BJ (cell line): ENCODE results near the gene BID. TPM values are rescaled to one million over a fixed set of nuclear protein-coding genes. Genes with fewer than 3 reads are reported as not detected.
"Not testable (repeated sequence)": the region's sequence is repeated elsewhere in the genome, so short reads cannot be mapped to it uniquely, and the experiment has no call there.

Experiments
- CTCF ChIA-PET: fragments of 350-600 bp; formaldehyde crosslinking; extraction: SDS; loops from one replicate; lab custom pipeline; 2021; ENCODE audit warnings: antibody characterized with exemption, inconsistent platforms; lab: Yijun Ruan, JAX
- POLR2A ChIA-PET: fragments of 300-600 bp; sonication (Branson Sonifier 250); formaldehyde crosslinking; extraction: SDS; loops from one replicate; lab custom pipeline; 2021; ENCODE audit warnings: antibody characterized with exemption; lab: Charles Lee
- DNase-seq: peaks from one replicate; pipeline ENCODE4 v3.0.0-alpha.2; 2011; ENCODE audit warnings: low read depth
- H3K27me3 ChIP-seq: 2 replicates; pipeline ENCODE4 v1.6.0; 2011; ENCODE audit warnings: low read length; ENCODE audit not compliant: control insufficient read depth, insufficient read depth
- H3K36me3 ChIP-seq: 2 replicates; pipeline ENCODE4 v1.5.1; 2011; ENCODE audit warnings: low read length; ENCODE audit not compliant: control insufficient read depth, insufficient read depth
- H3K4me3 ChIP-seq: 2 replicates; pipeline ENCODE4 v1.5.1; 2011; ENCODE audit warnings: low read depth, mild to moderate bottlenecking, control low read depth, low read length
- CTCF ChIP-seq: IDR thresholded peaks from 2 replicates; pipeline ENCODE4 v1.5.1; 2011; ENCODE audit warnings: low read depth, mild to moderate bottlenecking, control low read depth, inconsistent platforms, low read length, moderate library complexity; ENCODE audit not compliant: insufficient read depth
- polyA plus RNA-seq: library from polyadenylated mRNA; depleted of rRNA; stranded (reverse); fragments of >200 nt; gene quantifications from 2 replicates; pipeline ENCODE4 v1.2.3, GENCODE V29; 2011

The BID gene
- polyA plus RNA-seq, 1 experiment, result 96.4 TPM

- no peak for TF ChIP-seq CTCF
- Histone ChIP-seq H3K36me3 (peaks cover 1% of the 10 kb centered on the region), H3K4me3 (no peak overlapping the region), H3K27me3 (no peaks in the 10 kb centered on the region)
- ChIA-PET CTCF (no interaction called here), POLR2A (no interaction called here)
- DNase-seq, result no peak
These were observed 70.5 kb downstream of the BID start for GRCh38 chr22:17703811-17704210.

GRCh38 chr22:17700778-17701177, 73.5 kb downstream of the BID start:
- no peak for DNase-seq
- Histone ChIP-seq H3K27me3 (no peaks in the 10 kb centered on the region), H3K36me3 (peaks cover 1% of the 10 kb centered on the region), H3K4me3 (no peak overlapping the region)
- ChIA-PET POLR2A (no interaction called here), CTCF (interaction anchor here (0.6 kb wide), 1 partner anchor 1309 kb away, joined by 3 read pairs; no protein-coding TSS in a partner anchor)
- no peak for TF ChIP-seq CTCF

GRCh38 chr22:17699696-17700340, 74.5 kb downstream of the BID start:
- Histone ChIP-seq H3K4me3 (no peak overlapping the region), H3K27me3 (no peaks in the 10 kb centered on the region), H3K36me3 (peaks cover 1% of the 10 kb centered on the region)
- no peak for TF ChIP-seq CTCF
- ChIA-PET CTCF (no interaction called here), POLR2A (no interaction called here)
- no peak for DNase-seq

GRCh38 chr22:17698948-17699347, 75.3 kb downstream of the BID start:
- ChIA-PET CTCF (no interaction called here), POLR2A (no interaction called here)
- no peak for TF ChIP-seq CTCF
- no peaks in the 10 kb centered on the region for H3K27me3 ChIP-seq
- no peak overlapping the region for H3K4me3 ChIP-seq
- DNase-seq, result no peak
- H3K36me3 ChIP-seq, result peaks cover 1% of the 10 kb centered on the region

- POLR2A ChIA-PET, CTCF ChIA-PET, H3K27me3 ChIP-seq, DNase-seq, H3K4me3 ChIP-seq, H3K36me3 ChIP-seq: not testable (repeated sequence)
These were observed 76.0 kb downstream of the BID start for GRCh38 chr22:17698276-17698675.

GRCh38 chr22:17697196-17697595, 77.1 kb downstream of the BID start:
- CTCF ChIA-PET, result interaction anchor here (1.1 to 1.7 kb wide), 2 partner anchors 23 to 623 kb away, joined by 3 to 7 read pairs; no protein-coding TSS in a partner anchor
- not testable (repeated sequence) for H3K4me3 ChIP-seq, H3K27me3 ChIP-seq

More at GRCh38 chr22:17697196-17697595, 77.1 kb downstream of the BID start:
- DNase-seq, H3K36me3 ChIP-seq, POLR2A ChIA-PET: not testable (repeated sequence)
